Cardiac muscle cell (in vitro differentiated cells and primary cell): ENCODE measurements around the gene ILDR1. TPM values are rescaled to one million over a fixed set of nuclear protein-coding genes. Genes with fewer than 3 reads are reported as not detected.

ENCODE experiments used
- DNase-seq, 2 donors: peaks; one replicate each; pipeline versions ENCODE4 v3.0.0 to v3.0.0-alpha.2; 2010 to 2017; ENCODE audit warnings: low read depth in 1 of 2, low spot score in 1 of 2
- H3K27ac ChIP-seq: fragments of 200-600 bp; sonication (generic); 2 replicates; pipeline ENCODE4 v1.5.1; 2016
- H3K27me3 ChIP-seq: fragments of 200-600 bp; sonication (generic); 2 replicates; pipeline ENCODE4 v1.6.0; 2016; ENCODE audit warnings: control low read depth
- H3K36me3 ChIP-seq: fragments of 200-600 bp; sonication (generic); 2 replicates; pipeline ENCODE4 v1.5.1; 2016; ENCODE audit warnings: control low read depth
- H3K4me1 ChIP-seq: fragments of 200-600 bp; sonication (generic); 2 replicates; pipeline ENCODE4 v1.8.1; 2017; ENCODE audit warnings: low read depth, mild to moderate bottlenecking, mixed run types
- H3K4me3 ChIP-seq: fragments of 200-600 bp; sonication (generic); 2 replicates; pipeline ENCODE4 v1.5.1; 2016; ENCODE audit warnings: mild to moderate bottlenecking
- H3K9me3 ChIP-seq: fragments of 200-600 bp; sonication (generic); 2 replicates; pipeline ENCODE4 v1.5.1; 2017; ENCODE audit warnings: low read depth, mild to moderate bottlenecking, control low read depth
- CTCF ChIP-seq: IDR thresholded peaks from 2 replicates; pipeline ENCODE4 v1.5.1; 2012; ENCODE audit warnings: low read depth, mild to moderate bottlenecking, low read length
- polyA plus RNA-seq: library from polyadenylated mRNA; unstranded; fragments of >200 nt; fragmentation: Nextera tagmentation; extraction: Ambion mirVana; gene quantifications from 2 replicates; pipeline ENCODE4 v1.2.1, GENCODE V29; 2016
- total RNA-seq: library from RNA; depleted of rRNA; stranded (reverse); fragments of >200 nt; gene quantifications from 2 replicates; pipeline ENCODE4 v1.2.3, GENCODE V29; 2016

Gene ILDR1
- 0.30 TPM in 1 of 2 replicates, not detected in the other for total RNA-seq
- polyA plus RNA-seq = not detected in 2 replicates

DNA sequence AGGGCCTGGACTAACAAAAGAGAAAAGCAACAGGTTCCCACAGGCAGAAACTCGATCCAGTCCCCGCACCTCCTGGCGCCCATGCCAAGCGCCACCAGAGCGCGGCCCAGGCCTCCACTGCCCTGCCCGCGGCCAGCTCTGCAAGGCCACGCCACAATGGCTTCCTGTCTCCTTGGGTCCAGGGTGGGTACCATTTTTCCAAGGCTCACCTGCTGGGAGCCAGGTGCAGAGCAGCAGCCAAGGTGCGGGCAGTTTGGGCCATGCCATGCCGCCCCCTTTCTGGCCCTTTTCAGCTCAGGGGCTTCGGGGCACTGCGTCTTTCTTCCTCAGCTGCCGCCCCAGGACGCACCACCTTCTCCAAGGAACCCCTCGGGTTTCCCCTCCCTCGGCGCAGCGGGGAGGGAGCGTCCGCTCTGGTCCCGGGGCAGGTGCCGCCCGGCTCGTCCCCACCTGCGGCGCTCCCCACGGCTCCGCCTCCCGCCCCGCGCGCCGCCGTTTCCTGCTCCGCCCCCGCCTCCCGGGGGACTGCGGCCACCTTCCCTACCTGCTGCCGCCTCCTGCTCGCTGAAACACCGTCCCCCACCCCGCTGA lies at the start of gene ILDR1:
Gene ILDR1, minus strand, starts transcription at position 437 of the 591 bp plus-strand sequence. Its CDS starts 170 bp downstream, at position 267.
- Histone ChIP-seq H3K4me1 (peaks cover 4% of the 10 kb centered on the region), H3K4me3 (peak within 1 kb of the TSS; percentile 36), H3K27ac (no peak within 1 kb of the TSS), H3K9me3 (no peaks in the 10 kb centered on the region), H3K36me3 (no peaks in the 10 kb centered on the region), H3K27me3 (peaks cover 31% of the 10 kb centered on the region)
- peak in 1 of 2 donors; percentile 19 for DNase-seq
- no peak for TF ChIP-seq CTCF

GRCh38 chr3:122067588-122068240 lies 45.7 kb upstream of the ILDR1 start:
- no peaks in the 10 kb centered on the region for H3K27me3 ChIP-seq
- H3K9me3 ChIP-seq = no peaks in the 10 kb centered on the region
- H3K27ac ChIP-seq = no peak overlapping the region
- no peak overlapping the region for H3K4me3 ChIP-seq
- DNase-seq = peak in 1 of 2 donors; percentile 22
- peaks cover 3% of the 10 kb centered on the region for H3K4me1 ChIP-seq
- TF ChIP-seq CTCF = no peak
- H3K36me3 ChIP-seq = no peaks in the 10 kb centered on the region

DNA sequence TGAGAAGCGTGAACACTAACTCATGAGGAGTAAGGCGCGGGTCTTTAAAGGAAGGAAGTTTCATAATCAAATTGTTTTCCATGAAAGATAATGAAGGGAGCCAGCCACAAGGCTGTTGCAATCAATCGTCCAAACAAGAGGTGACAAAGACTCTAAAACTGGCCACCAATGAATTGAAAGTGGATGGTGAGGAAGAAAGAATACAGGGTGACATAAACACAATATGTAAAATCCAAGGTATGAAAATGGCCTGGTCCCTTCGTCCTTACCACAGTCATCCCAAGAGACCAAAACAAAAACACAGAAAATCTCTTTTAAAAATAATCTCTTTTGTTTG lies 45.1 kb upstream of the ILDR1 start:
- Histone ChIP-seq H3K36me3 (no peaks in the 10 kb centered on the region), H3K9me3 (no peaks in the 10 kb centered on the region), H3K4me1 (peaks cover 3% of the 10 kb centered on the region), H3K4me3 (no peak overlapping the region), H3K27me3 (no peaks in the 10 kb centered on the region), H3K27ac (no peak overlapping the region)
- peak in 1 of 2 donors; percentile 48 for DNase-seq
- no peak for TF ChIP-seq CTCF

DNA sequence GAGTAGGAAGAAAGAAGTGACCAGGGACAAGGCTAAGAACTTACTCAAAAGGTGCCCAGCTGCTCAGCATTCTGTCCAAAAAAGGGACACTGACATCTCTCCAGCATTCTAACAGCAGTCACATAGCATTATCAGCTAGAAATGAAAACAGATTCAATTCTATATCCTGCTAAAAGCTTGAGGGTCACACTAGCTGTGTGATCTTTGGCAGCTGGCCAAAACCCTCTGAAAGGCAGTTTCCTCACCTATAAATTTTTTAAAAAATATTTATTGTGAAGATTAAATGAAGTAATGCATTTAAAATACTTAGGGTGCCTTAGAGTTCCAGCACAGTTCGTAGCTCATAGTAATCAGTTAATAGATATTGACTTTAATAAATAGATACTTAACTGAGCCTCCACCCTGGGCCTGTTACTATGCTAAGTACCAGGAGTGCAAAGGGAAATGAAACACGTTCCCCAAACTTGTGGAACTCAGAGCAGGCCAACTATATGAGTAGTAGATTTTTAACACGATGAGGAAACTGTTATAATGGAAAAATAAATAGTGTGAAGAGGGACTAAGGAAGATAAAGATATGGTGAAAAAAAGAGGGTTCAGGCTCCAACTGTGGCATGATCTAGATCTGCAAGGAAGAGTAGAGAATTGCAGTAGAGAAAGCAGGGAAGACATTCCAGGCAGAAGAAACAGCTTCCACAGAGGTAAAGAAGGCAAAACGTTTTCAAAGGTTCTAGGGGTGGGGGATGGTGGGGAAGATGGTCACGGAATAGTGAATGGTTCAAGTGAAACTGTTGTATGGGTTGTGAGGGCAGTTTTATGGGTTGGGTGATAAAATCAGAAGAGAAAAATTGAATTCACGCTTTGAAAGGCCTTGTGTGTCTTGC lies 44.5 kb upstream of the ILDR1 start:
- DNase-seq = peak in 1 of 2 donors; percentile 20
- H3K9me3 ChIP-seq = no peaks in the 10 kb centered on the region
- H3K27ac ChIP-seq = no peak overlapping the region
- no peaks in the 10 kb centered on the region for H3K27me3 ChIP-seq
- no peak overlapping the region for H3K4me3 ChIP-seq
- H3K4me1 ChIP-seq = peaks cover 3% of the 10 kb centered on the region
- no peaks in the 10 kb centered on the region for H3K36me3 ChIP-seq
- TF ChIP-seq CTCF = no peak

DNA sequence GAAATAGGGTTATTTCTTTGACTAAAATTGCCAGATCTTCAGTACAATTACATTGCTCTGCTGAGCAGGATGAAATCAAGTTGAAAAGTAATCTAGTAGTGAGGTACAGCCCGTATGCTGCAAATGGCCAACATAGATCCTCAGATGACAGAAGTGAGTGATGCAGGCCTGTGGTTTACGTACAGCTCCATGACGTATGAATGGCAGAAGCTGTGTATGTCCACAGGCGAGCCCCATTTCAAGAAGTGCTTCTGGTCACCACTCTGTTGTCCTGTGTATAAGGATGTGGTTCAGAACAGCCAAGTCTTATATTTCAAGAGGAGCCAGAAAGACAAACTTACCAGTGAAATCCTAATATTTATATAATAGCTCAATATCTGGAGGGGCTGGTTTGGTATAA lies 42.3 kb upstream of the ILDR1 start:
- no peak for DNase-seq
- Histone ChIP-seq H3K4me1 (peaks cover 3% of the 10 kb centered on the region), H3K27me3 (no peaks in the 10 kb centered on the region), H3K36me3 (no peaks in the 10 kb centered on the region), H3K9me3 (no peaks in the 10 kb centered on the region), H3K27ac (no peak overlapping the region), H3K4me3 (no peak overlapping the region)
- no peak for TF ChIP-seq CTCF
